Measurements from ENCODE around the gene CLIC4. TPM values are rescaled to one million over a fixed set of nuclear protein-coding genes. Genes with fewer than 3 reads are reported as not detected.
A peak's percentile ranks its signal among the peaks of the same experiment; 100 is the strongest.
"Not testable (repeated sequence)": the region's sequence is repeated elsewhere in the genome, so short reads cannot be mapped to it uniquely, and the experiment has no call there.

The CLIC4 gene
- total RNA-seq, 4 donors from 2014 or later = 17.3 to 63.5 (median 32.6) TPM

- Histone ChIP-seq H3K4me1 (peaks cover 0 to 6% (median 0%) of the 10 kb centered on the region in 4 donors), H3K27ac (no peak overlapping the region), H3K9me3 (no peaks in the 10 kb centered on the region), H3K36me3 (no peaks in the 10 kb centered on the region), H3K27me3 (no peaks in the 10 kb centered on the region), H3K4me3 (no peak overlapping the region)
- TF ChIP-seq POLR2A (IDR thresholded peaks at IDR 0.05) = no peak
- no peak for TF ChIP-seq CTCF (IDR thresholded peaks at IDR 0.05)
- DNase-seq = no peak
Observed at GRCh38 chr1:24782689-24783088, 37.4 kb downstream of the CLIC4 start.

GRCh38 chr1:24783713-24784112 lies 38.5 kb downstream of the CLIC4 start:
- no peak for DNase-seq
- Histone ChIP-seq H3K36me3 (no peaks in the 10 kb centered on the region), H3K27me3 (no peaks in the 10 kb centered on the region), H3K27ac (no peak overlapping the region), H3K4me3 (no peak overlapping the region), H3K9me3 (no peaks in the 10 kb centered on the region), H3K4me1 (peaks cover 0 to 6% (median 0%) of the 10 kb centered on the region in 4 donors)
- no peak for TF ChIP-seq POLR2A (IDR thresholded peaks at IDR 0.05)
- TF ChIP-seq CTCF (IDR thresholded peaks at IDR 0.05) = no peak

GRCh38 chr1:24786191-24786590 lies 40.9 kb downstream of the CLIC4 start:
- Histone ChIP-seq H3K4me3 (no peak overlapping the region), H3K27ac (no peak overlapping the region), H3K36me3 (no peaks in the 10 kb centered on the region), H3K4me1 (peaks cover 0 to 6% (median 0%) of the 10 kb centered on the region in 4 donors), H3K9me3 (no peaks in the 10 kb centered on the region), H3K27me3 (no peaks in the 10 kb centered on the region)
- TF ChIP-seq POLR2A (IDR thresholded peaks at IDR 0.05) = no peak
- TF ChIP-seq CTCF (IDR thresholded peaks at IDR 0.05) = no peak
- DNase-seq = no peak

- Histone ChIP-seq H3K27me3 (no peaks in the 10 kb centered on the region), H3K9me3 (no peaks in the 10 kb centered on the region), H3K4me1 (peaks cover 0 to 6% (median 0%) of the 10 kb centered on the region in 4 donors), H3K36me3 (no peaks in the 10 kb centered on the region), H3K27ac (peak overlapping the region in 1 of 4 donors; percentile 17), H3K4me3 (no peak overlapping the region)
- DNase-seq = no peak
- TF ChIP-seq POLR2A (IDR thresholded peaks at IDR 0.05) (no peak), CTCF (IDR thresholded peaks at IDR 0.05) (no peak)
Observed at GRCh38 chr1:24790490-24790889, 45.2 kb downstream of the CLIC4 start.

GRCh38 chr1:24793447-24794129 lies 48.3 kb downstream of the CLIC4 start:
- TF ChIP-seq CTCF (IDR thresholded peaks at IDR 0.05) (no peak), POLR2A (IDR thresholded peaks at IDR 0.05) (no peak)
- Histone ChIP-seq H3K4me1 (no peaks in the 10 kb centered on the region), H3K9me3 (no peaks in the 10 kb centered on the region), H3K27ac (peak overlapping the region in 1 of 4 donors; percentile 35), H3K27me3 (no peaks in the 10 kb centered on the region), H3K4me3 (no peak overlapping the region), H3K36me3 (no peaks in the 10 kb centered on the region)
- DNase-seq = no peak

- H3K4me1 ChIP-seq, H3K27me3 ChIP-seq, H3K4me3 ChIP-seq, DNase-seq, H3K9me3 ChIP-seq, H3K36me3 ChIP-seq: not testable (repeated sequence)
- H3K27ac ChIP-seq = peak overlapping the region in 1 of 4 donors; percentile 35
Observed at GRCh38 chr1:24794130-24794502, 48.9 kb downstream of the CLIC4 start.

Data from Peyer's patch (tissue), 4 donors.